ENCODE data around the gene TTC28.
"Not testable (repeated sequence)": the region's sequence is repeated elsewhere in the genome, so short reads cannot be mapped to it uniquely, and the experiment has no call there.

The TTC28 gene

DNA sequence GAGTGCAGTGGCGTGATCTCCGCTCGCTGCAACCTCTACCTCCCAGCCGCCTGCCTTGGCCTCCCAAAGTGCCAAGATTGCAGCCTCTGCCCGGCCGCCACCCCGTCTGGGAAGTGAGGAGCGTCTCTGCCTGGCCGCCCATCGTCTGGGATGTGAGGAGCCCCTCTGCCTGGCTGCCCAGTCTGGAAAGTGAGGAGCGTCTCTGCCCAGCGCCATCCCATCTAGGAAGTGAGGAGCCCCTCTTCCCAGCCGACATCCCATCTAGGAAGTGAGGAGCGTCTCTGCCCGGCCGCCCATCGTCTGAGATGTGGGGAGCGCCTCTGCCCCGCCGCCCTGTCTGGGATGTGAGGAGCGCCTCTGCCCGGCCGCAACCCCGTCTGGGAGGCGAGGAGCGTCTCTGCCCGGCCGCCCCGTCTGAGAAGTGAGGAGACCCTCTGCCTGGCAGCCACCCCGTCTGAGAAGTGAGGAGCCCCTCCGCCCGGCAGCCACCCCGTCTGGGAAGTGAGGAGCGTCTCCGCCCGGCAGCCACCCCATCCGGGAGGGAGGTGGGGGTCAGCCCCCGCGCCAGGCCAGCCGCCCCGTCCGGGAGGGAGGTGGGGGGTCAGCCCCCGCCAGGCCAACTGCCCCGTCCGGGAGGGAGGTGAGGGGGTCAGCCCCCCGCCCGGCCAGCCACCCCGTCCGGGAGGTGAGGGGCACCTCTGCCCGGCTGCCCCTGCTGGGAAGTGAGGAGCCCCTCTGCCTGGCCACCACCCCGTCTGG, 126.4 kb downstream of the TTC28 start:
- DNase-seq, result not testable (repeated sequence)

DNA sequence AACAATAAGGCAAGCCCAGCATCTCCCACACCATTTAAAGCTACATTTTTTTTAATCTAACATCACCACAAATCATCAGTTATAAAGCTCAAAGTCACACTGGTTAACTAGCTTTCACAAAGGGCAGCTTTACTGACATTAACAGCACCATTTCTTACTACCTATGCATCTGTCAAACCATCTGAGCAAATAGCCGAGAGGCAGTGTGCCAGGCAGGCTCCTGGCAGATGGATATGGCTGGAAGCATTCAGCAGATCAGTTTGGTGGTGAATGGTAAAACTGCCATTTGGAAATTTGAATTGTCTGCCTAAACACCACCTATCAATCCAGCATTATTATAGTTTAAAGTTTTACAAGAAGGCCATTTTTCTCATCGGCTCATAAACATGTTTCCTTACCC, 131.2 kb downstream of the TTC28 start:
- no peak for DNase-seq

DNA sequence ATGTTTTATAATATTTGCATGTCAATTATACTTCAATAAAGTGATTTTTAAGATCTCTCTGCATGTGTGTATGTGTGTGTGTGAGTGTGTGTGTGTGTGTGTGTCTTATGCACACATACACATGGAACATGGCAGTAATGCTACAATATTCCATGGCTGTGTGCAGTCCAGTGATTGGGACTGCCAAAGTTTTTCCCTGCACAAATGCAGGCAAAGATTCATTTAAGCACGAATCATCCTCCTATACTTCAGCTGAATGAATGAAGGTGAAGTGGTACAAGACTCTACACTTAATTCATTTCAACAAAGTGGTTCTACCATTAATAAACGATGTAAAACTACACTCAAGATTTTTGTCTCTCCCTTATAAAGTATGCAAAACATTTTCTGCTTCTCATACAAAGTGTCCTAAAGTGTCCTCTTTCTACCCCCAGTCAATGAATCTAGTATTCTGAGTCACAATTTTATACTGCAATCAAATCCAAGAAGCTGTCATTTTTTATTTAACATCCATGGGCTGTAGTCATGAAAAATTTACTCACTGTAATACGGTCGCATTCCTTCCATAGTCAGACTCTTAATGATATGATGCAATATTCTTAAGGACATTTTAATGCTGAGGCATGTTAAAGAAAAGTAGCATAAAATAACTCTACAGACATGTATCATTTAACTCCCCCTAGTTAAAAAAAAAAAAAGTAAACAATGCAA, 132.4 kb downstream of the TTC28 start:
- DNase-seq, result no peak

DNA sequence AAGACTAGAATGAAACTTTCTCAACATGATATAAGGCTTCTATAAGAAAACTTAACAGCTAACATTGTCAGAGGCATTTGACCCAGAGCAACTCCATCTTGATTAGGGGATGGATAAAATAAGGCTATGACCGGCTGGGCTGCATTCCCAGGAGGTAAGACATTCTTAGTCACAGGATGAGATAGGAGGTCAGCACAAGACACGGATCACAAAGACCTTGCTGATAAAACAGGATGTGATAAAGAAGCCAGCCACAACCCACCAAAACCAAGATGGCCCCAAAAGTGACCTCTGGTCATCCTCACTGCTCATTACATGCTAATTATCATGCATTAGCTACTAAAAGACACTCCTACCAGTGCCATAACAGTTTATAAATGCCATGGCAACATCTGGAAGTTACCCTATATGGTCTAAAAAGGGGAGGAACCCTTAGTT, 135.2 kb downstream of the TTC28 start:
- no peak for DNase-seq

DNA sequence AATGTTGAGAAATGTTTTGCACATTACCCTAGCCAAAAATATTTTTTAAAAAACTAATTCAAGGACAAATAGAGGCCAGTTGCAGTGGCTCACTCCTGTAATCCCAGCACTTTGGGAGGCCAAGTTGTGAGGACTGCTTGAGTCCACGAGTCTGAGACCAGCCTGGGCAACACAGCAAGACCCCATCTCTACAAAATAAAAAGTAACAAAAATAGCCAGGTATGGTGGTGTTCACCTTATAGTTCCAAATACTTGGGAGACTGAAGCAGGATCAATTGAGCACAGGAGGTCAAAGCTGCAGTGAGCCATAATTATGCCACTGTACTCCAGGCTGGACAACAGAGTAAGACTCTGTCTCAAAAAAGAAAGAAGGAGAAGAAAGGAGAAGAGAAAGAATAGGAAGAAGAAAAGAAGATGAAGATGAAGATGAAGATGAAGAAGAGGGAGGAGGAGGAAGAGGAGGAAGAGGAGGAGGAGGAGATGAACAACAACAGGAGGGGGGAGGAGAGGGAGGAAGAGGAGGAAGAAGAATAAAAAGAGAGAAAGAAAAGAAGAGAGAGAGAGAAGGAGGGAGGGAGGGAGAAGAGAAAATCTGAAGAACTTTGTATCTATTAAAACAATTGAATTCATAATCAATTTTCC, 136.5 kb downstream of the TTC28 start:
- no peak for DNase-seq

DNA sequence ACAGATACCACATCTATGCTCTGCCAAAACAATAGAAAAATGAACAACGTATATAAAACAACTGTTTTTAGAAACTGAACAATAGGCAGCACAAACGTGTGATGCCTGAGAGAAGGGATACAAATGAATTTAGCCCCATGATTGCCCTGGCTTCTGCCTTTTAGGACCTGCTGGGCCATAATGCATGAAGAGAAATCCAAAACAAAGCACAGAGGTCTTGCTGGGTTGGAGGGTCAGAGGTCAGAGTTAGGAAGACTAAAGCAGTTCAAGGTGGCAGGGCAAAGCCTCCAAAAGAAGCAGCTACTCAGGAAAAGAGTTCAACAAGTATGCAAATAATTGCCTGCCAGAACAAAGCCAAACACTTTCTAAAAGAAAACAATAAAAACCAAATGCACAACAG, 138.5 kb downstream of the TTC28 start:
- DNase-seq, result no peak

DNA sequence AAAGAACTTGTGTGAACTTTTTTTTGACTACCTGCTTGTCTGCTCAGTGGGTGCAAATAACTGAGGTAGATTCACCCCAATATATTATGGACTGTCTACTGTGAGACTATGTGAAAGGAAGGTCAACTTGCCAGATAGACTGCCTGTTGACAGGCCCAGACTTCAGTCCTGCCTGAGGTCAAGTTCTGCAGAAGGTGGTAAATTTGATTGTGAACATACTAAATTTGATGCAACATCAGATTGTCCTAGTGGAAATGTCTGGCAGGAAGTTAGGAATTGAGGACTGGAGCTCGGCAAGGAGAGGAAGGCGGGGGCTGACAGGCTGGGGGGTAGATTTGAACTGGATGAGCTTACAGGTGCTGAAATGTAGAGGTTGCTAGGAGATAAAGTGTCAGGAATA, 140.7 kb downstream of the TTC28 start:
- no peak for DNase-seq

DNA sequence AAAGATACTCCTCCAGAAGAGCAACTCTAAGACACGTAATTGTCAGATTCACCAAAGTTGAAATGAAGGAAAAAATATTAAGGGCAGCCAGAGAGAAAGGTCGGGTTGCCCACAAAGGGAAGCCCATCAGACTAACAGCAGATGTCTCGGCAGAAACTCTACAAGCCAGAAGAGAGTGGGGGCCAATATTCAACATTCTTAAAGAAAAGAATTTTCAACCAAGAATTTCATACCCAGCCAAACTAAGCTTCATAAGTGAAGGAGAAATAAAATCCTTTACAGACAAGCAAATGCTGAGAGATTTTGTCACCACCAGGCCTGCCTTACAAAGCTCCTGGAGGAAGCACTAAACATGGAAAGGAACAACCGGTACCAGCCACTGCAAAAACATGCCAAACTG, 149.1 kb downstream of the TTC28 start:
- DNase-seq, result not testable (repeated sequence)

DNA sequence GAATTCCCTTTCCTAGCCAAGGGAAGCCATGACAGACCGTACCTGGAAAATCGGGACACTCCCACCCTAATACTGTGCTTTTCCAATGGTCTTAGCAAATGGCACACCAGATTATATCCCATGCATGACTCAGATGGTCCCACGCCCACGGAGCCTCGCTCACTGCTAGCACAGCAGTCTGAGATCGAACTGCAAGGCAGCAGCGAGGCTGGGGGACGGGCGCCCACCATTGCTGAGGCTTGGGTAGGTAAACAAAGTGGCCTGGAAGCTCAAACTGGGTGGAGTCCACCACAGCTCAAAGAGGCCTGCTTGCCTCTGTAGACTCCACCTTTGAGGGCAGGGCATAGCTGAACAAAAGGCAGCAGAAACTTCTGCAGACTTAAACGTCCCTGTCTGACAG, 150.5 kb downstream of the TTC28 start:
- not testable (repeated sequence) for DNase-seq

DNA sequence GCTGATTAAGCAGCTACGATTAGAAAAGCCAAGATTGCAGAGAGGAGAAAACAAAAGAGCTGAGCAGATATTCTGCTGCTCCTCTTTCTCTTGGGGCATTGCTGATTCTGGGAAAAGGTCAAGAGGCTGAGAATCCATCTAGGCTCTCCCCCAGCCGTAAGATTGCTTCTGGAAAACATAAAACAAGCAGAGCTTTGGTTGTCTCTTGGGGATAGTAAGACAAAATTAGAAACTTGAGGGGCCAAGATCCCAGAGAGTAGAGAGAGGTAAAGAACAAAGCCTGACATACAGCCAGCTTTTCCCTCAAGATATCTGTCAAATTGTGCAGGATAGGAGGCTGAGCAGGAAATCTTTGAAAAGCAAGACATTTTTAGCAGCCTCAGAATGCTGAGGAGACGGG, 158.2 kb downstream of the TTC28 start:
- no peak for DNase-seq

DNA sequence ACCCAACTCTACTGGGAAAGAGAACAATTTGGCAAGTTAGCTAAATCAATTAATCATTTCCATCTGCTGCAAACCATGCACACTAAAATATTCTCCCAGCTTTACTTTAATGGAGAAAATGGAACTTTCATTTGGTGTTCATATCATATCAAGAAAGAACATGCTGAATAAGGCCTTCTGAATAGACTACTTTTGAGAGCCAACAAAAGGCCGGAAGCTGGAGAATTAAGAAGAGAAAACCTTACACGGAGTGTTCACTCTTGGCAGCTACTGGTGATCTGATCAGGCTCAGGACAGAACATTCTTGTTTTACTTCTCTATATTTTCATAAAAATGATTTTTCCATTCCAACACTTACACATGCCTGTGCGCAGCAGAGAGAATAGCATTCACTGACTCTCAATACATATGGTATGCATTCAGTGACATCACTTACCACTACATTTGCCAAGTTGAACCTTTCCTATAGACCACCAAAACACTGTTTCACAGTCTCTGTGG, 165.3 kb downstream of the TTC28 start:
- DNase-seq, result no peak

DNA sequence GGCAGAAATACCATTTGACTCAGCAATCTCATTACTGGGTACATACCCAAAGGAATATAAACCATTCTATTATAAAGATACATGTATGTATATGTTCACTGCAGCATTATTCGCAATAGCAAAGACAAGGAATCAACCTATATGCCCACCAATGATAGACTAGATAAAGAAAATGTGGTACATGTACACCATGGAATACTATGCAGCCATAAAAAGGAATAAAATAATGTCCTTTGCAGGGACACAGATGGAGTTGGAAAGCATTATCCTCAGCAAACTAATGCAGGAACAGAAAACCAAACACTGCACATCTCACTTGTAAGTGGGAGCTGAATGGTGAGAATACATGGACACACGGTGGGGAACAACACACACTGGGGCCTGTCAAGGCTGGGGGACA, 167.3 kb downstream of the TTC28 start:
- DNase-seq, result not testable (repeated sequence)

DNA sequence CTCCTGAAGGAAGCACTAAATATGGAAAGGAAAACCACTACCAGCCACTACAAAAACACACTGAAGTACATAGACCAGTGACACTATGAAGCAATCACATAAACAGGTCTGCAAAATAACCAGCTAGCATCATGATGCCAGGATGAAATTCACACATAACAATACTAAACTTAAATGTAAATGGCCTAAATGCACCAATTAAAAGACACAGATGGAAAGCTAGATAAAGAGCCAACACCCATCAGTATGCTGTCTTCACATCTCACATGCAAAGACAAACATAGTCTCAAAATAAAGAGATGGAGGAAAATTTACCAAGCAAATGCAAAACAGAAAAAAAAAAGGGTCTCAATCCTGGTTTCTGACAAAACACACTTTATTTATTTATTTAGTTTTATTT, 171.7 kb downstream of the TTC28 start:
- no peak for DNase-seq

DNA sequence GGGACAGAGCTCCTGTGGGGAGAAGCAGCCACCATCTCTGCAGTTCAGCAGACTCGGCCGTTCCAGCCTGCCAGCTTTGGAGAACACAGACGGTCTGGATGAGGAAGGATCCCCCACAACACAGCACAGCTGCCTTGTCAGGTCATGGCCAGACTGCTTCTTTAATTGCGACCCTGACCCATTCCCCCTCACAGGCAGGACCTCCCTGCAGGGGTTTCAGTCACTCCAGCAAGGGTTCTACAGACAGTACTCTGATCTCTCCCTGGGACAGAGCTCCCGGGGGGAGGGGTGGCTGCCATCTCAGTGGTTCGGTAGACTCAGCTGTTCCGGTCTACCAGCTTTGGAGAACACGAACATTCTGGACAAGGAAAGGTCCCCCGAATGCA, 173.5 kb downstream of the TTC28 start:
- no peak for DNase-seq

DNA sequence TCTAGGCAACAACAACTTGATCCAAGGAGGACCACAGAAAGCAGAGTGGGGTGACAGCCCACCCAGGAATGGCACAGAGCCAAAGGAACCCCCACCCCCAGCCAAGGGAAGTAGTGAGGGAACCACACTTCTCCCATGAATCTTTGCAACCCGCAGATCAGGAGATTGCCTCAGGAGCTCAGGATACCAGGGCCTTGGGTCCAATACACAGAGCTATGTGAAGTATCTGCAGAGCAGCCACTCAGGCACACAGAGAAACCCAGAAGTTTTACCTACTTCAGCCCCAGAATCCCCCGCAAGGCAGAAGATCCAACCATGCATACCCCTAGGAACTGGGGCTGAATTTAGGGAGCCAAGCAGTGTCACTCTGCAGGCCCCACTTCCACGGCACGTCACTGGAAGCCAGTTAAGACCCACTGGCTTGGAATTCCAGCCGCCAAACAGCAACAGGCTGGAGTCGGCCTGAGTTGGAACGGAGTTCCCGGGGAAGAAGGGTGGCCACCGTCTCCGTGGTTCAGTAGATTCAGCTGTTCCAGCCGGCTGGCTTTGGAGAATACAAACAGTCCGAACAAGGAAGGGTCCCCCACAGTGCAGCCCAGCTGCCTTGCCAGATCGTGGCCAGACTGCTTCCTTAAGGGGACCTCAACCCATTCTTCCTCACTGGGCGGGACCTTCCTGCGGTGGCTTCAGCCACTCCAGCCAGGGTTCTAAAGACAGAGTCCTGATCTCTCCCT, 174.1 kb downstream of the TTC28 start:
- DNase-seq, result no peak

DNA sequence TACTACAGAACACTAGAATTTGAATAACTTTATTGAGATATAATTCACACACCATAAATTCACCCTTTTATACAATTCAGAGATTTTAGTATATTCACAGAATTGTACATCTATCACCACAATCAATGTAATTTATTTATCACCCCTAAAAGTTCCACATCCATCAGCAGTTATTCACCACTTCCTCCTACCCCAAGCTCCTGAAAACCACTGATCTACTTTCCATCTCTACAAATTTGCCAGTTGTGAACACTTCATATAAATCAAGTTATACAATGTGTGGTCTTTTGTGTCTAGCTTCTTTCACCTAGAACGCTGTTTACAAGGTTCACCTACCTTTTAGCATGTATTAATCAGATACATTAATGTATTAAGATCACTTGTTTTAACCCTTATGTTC, 179.6 kb downstream of the TTC28 start:
- DNase-seq, result no peak

DNA sequence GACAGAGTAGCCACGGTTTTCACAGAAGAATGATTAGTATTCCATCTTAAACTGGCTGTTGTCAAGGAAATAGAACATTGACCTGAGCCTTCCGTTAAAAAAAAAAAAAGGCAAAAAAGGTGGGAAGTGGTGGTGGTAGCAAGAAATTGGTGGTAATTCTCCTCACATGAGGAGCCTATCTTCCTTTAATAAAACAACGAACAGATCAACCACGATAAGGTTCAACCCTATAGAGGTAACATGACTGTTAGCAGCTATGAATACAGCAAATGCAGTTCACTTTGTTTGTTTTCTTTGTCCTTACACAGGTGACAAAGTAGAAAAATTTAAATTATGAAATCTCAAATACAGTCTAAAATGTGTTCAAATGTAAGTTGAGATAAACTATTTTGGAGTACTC, 181.6 kb downstream of the TTC28 start:
- DNase-seq, result no peak

DNA sequence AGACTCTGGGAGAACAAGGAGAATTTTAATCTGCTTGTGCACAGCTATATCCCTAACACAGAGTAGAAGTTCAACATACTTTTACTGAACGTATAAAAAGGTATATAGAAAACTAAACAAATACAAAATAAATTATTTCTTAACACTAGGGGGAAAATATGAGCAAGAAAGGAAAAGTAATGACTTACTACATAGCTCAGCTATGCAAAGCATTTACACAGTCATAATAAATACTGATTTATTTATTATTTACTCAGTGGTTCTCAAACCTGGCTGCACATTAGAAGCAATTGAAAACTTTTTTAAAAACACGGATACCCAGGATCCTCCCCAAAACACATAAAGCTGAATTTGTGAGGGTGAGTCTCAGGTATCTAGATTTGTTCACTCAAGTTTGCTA, 182.5 kb downstream of the TTC28 start:
- no peak for DNase-seq

DNA sequence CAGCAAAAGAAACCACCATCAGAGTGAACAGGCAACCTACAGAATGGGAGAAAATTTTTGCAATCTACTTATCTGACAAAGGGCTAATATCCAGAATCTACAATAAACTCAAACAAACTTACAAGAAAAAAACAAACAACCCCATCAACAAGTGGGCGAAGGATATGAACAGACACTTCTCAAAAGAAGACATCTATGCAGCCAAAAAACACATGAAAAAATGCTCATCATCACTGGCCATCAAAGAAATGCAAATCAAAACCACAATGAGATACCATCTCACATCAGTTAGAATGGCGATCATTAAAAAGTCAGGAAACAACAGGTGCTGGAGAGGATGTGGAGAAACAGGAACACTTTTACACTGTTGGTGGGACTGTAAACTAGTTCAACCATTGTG, 188.4 kb downstream of the TTC28 start:
- not testable (repeated sequence) for DNase-seq

DNA sequence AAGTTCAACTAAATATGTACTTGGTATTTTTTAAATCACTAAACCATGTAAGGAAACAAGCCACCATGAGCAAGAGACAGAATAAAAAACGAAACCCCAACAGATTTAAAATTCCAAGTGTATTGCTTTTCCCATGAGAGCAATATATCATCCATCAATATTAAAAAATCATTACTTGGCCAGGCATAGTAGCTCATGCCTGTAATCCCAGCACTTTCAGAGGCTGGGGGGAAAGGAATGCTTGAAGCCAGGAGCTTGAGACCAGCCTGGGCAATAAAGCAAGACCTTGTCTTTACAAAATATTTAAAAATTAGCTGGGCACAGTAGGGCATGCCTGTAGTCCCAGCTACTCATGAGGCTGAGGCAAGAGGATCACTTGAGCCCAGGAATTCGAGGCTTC, 190.8 kb downstream of the TTC28 start:
- no peak for DNase-seq

DNA sequence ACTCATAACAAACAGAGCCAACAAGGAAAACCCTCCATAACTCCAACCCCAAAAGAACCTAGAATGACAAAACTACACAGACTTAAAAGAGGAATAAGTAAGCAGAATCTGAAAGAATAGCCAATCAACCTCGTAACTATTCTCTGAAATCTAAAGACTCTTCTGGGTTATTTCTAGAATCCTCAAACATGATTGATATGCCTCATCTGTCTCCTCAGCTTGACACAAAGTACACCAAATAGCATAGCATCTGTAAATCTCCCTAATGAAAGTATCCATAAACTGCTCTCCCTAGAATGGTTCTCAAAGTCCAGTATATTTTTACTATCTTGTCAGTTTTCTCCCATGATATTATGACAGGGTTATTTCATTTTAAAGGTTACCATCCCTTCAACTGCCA, 195.0 kb downstream of the TTC28 start:
- DNase-seq, result no peak

DNA sequence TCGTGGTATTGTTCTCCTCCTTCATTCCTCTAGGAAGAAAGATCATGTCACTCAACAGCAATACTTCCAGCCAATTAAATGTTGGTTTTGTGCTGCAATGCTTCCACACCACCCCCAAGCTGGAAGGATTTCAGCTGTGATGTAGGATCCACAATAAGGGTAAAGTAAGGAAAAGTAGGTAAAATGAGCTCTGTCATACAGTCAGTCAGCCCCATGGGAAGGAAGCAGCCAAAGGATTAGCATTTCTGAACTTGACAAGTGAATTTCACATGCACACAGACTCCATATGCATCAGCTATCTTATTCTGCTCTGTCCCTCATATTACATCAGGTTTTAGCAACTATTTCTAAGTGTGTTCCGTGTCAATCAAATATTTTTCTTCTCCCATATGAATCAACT, 197.9 kb downstream of the TTC28 start:
- no peak for DNase-seq

DNA sequence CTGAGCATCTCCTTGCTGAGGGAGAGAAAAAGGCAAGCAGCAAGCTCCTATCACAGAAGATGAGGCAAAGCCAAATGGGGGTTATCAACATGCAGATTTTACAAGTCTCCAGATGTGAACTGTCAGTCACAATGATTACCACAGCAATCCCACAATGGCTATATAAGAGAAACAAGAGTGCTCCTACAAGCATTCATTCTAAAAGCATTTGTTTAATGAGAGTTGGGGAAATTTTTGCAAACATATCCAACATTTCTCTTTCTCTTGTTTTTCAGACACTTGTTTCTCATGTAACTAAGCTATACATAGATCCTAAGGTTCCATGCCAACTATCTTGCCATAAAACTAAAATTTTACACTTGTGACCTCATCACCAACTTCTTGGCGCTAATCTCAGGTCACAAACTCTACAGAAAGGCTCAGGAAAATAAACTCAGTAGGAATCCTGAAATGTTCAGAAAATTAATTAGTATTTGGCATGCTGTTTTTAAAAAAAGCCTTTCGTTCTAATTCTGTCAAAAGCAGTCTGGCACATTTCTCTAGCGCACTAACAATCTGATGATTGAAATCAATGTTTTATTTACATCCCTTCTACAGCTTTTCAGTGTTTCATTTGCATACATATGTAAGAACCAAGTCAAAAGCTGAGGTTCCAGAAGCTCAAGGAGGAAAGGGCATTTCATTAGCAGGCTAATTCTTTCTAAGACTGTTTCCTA, 199.5 kb downstream of the TTC28 start:
- DNase-seq, result no peak

All from NCI-H1048 (cell line).